ENCODE data around the gene DDX24. TPM values are rescaled to one million over a fixed set of nuclear protein-coding genes. Genes with fewer than 3 reads are reported as not detected.

Gene DDX24
- total RNA-seq, 1 experiment from 2014 or later: 40.4 TPM

- DNase-seq: no peak
- Histone ChIP-seq H3K9me2 (ENCODE audit: insufficient read depth) (no peaks in the 10 kb centered on the region), H3K4me2 (no peak overlapping the region), H3K27ac (no peak overlapping the region), H3K4me1 (replicated peaks; ENCODE audit: insufficient read depth) (peaks cover 22% of the 10 kb centered on the region), H3F3A (ENCODE audit: insufficient read depth, low read depth) (no peaks in the 10 kb centered on the region), H4K20me1 (ENCODE audit: insufficient read depth) (no peaks in the 10 kb centered on the region), H3K9me3 (ENCODE audit: insufficient read depth, low read depth) (no peaks in the 10 kb centered on the region), H2AFZ (no peak overlapping the region), H3K79me2 (ENCODE audit: low read depth) (no peaks in the 10 kb centered on the region), H3K27me3 (ENCODE audit: insufficient read depth, low read depth) (no peaks in the 10 kb centered on the region), H3K36me3 (ENCODE audit: low read depth) (no peaks in the 10 kb centered on the region), H3K4me3 (no peak overlapping the region)
- no peak for TF ChIP-seq CTCF (conservative IDR thresholded peaks at IDR 0.05)
- TF ChIP-seq EZH2 (IDR thresholded peaks at IDR 0.05; ENCODE audit: low read depth): no peak
- intact Hi-C loops (cut with micrococcal nuclease; ENCODE audit: unreplicated experiment): no loop called here
- BruUV-seq (replicated peaks): no TSS peak
- ChIA-PET POLR2A (ENCODE audit: unreplicated experiment) (no interaction called here), CTCF (interaction anchor here (0.5 kb wide), 1 partner anchor 477 kb away, joined by 18 read pairs; no protein-coding TSS in a partner anchor)
Measured at GRCh38 chr14:94015223-94015622, 65.8 kb downstream of the DDX24 start.

- TF ChIP-seq EZH2 (IDR thresholded peaks at IDR 0.05; ENCODE audit: low read depth) (no peak), CTCF (conservative IDR thresholded peaks at IDR 0.05) (no peak)
- Histone ChIP-seq H3K36me3 (ENCODE audit: low read depth) (no peaks in the 10 kb centered on the region), H3K4me1 (replicated peaks; ENCODE audit: insufficient read depth) (peaks cover 16% of the 10 kb centered on the region), H3K4me3 (no peak overlapping the region), H3F3A (ENCODE audit: insufficient read depth, low read depth) (no peaks in the 10 kb centered on the region), H3K79me2 (ENCODE audit: low read depth) (no peaks in the 10 kb centered on the region), H3K4me2 (no peak overlapping the region), H2AFZ (no peak overlapping the region), H3K9me2 (ENCODE audit: insufficient read depth) (no peaks in the 10 kb centered on the region), H3K27ac (no peak overlapping the region), H3K27me3 (ENCODE audit: insufficient read depth, low read depth) (no peaks in the 10 kb centered on the region), H3K9me3 (ENCODE audit: insufficient read depth, low read depth) (no peaks in the 10 kb centered on the region), H4K20me1 (ENCODE audit: insufficient read depth) (no peaks in the 10 kb centered on the region)
- intact Hi-C loops (cut with micrococcal nuclease; ENCODE audit: unreplicated experiment): no loop called here
- CTCF ChIA-PET: no interaction called here
- DNase-seq: no peak
- POLR2A ChIA-PET (ENCODE audit: unreplicated experiment): no interaction called here
- no TSS peak for BruUV-seq (replicated peaks)
Measured at GRCh38 chr14:94014382-94014781, 66.6 kb downstream of the DDX24 start.

DNA sequence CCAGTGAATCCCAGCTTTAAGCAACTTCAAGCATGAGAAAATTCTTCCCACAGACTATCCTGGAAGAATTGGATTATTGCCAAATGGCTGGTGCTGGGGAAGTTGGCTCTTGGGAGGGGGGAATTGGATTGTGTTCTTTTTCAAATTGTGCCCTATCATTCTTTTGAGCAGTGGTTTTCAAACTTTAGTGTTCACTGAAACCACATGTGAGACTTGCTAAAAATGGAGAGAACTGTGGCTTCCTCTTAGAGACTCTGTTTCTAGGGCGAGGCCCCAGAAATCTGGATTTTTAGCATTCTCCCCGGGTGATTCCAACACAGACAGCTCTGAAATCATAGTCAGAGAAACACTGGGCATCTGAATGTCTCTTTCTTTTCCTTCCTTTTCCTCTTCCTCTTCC is 69.2 kb downstream of the DDX24 start:
- H3F3A ChIP-seq (ENCODE audit: insufficient read depth, low read depth): no peaks in the 10 kb centered on the region
- H3K4me1 ChIP-seq (replicated peaks; ENCODE audit: insufficient read depth): no peaks in the 10 kb centered on the region; the same call in 1 of the 2 replicates
- BruUV-seq (replicated peaks): no TSS peak
- POLR2A ChIA-PET (ENCODE audit: unreplicated experiment): no interaction called here
- H3K27me3 ChIP-seq (ENCODE audit: insufficient read depth, low read depth): no peaks in the 10 kb centered on the region
- no peak overlapping the region for H3K27ac ChIP-seq
- no peak overlapping the region for H2AFZ ChIP-seq
- intact Hi-C loops (cut with micrococcal nuclease; ENCODE audit: unreplicated experiment): no loop called here
- TF ChIP-seq EZH2 (IDR thresholded peaks at IDR 0.05; ENCODE audit: low read depth) (no peak), CTCF (conservative IDR thresholded peaks at IDR 0.05) (no peak)
- CTCF ChIA-PET: no interaction called here
- no peaks in the 10 kb centered on the region for H4K20me1 ChIP-seq (ENCODE audit: insufficient read depth)
- no peaks in the 10 kb centered on the region for H3K79me2 ChIP-seq (ENCODE audit: low read depth)
- no peak overlapping the region for H3K4me3 ChIP-seq
- H3K9me3 ChIP-seq (ENCODE audit: insufficient read depth, low read depth): no peaks in the 10 kb centered on the region
- H3K9me2 ChIP-seq (ENCODE audit: insufficient read depth): no peaks in the 10 kb centered on the region
- no peak overlapping the region for H3K4me2 ChIP-seq
- no peaks in the 10 kb centered on the region for H3K36me3 ChIP-seq (ENCODE audit: low read depth)
- DNase-seq: no peak
